NCI-H146 treated with DMSO at 0.1 percent for 48 hours (cell line): ENCODE results near the gene FSTL4.

Source experiments
- DNase-seq: peaks from one replicate; lab custom pipeline; 2025; ENCODE audit not compliant: unreplicated experiment; lab: John Stamatoyannopoulos, UW

The FSTL4 gene

GRCh38 chr5:133147815-133148567, 464.4 kb downstream of the FSTL4 start:
- DNase-seq: no peak

GRCh38 chr5:133147411-133147810, 464.9 kb downstream of the FSTL4 start:
- DNase-seq: no peak
